Breast epithelium (tissue), 4 donors: ENCODE measurements around the gene DDIT3. TPM values are rescaled to one million over a fixed set of nuclear protein-coding genes. Genes with fewer than 3 reads are reported as not detected.

Experiments used
- DNase-seq, 2 donors: peaks; one replicate each; pipeline ENCODE4 v3.0.0-alpha.2; 2019; ENCODE audit warnings: low spot score in 2 of 2
- H3K27ac ChIP-seq, 2 donors: fragments of 200-600 bp; sonication (generic) in 1 of 2; one replicate each; pipeline ENCODE4 v1.5.1; 2016 to 2019; ENCODE audit warnings: mild to moderate bottlenecking in 1 of 2
- H3K27me3 ChIP-seq, 2 donors: fragments of 200-600 bp; sonication (generic) in 1 of 2; one replicate each; pipeline versions ENCODE4 v1.5.1 to v1.6.0; 2017 to 2019; ENCODE audit warnings: control low read depth in 1 of 2, mild to moderate bottlenecking in 1 of 2
- H3K36me3 ChIP-seq: fragments of 200-600 bp; one replicate; pipeline ENCODE4 v1.5.1; 2019
- H3K4me1 ChIP-seq, 2 donors: fragments of 200-600 bp; sonication (generic); one replicate each; pipeline ENCODE4 v1.5.1; 2016 to 2019; ENCODE audit warnings: control low read depth in 1 of 2
- H3K4me3 ChIP-seq, 3 donors: fragments of 200-600 bp; sonication (generic); 1 replicate in 2 of 3; 2 replicates in 1 of 3; pipeline ENCODE4 v1.5.1; 2016 to 2019; ENCODE audit warnings: mild to moderate bottlenecking in 3 of 3, moderate library complexity in 2 of 3
- H3K9me3 ChIP-seq, 2 donors: fragments of 200-600 bp; sonication (generic) in 1 of 2; one replicate each; pipeline ENCODE4 v1.5.1; 2016 to 2019; ENCODE audit warnings: control low read depth in 1 of 2
- POLR2A ChIP-seq: fragments of 450-650 bp; IDR thresholded peaks from one replicate; pipeline ENCODE4 v1.6.1; 2016; ENCODE audit warnings: antibody characterized with exemption, mild to moderate bottlenecking, moderate library complexity
- POLR2AphosphoS5 ChIP-seq, 3 donors: sonication (generic); formaldehyde crosslinking; IDR thresholded peaks; one replicate each; pipeline ENCODE4 v1.6.1; 2017; ENCODE audit warnings: antibody characterized with exemption in 3 of 3
- intact Hi-C: fragments of 100-400 bp; cut with DNase I; formaldehyde crosslinking; loops from one replicate; pipeline ENCODE4 v1.15.1; 2023; ENCODE audit warnings: low total_unique reads
- total RNA-seq, 3 donors: library from RNA; depleted of rRNA; stranded (reverse); fragments of >200 nt; gene quantifications; one replicate each; pipeline ENCODE4 v1.1.0, GENCODE V29; 2016
- TF ChIP-seq, protein P1 (sequence below), 3 donors: fragments of 450-650 bp; IDR thresholded peaks; one replicate each; pipeline ENCODE4 v1.5.1; 2016 to 2017; ENCODE audit warnings: antibody characterized with exemption in 3 of 3, mild to moderate bottlenecking in 3 of 3, moderate library complexity in 3 of 3

DDIT3 gene
- total RNA-seq, 3 donors from 2014 or later: 39.0 to 58.4 (median 51.2) TPM

DNA sequence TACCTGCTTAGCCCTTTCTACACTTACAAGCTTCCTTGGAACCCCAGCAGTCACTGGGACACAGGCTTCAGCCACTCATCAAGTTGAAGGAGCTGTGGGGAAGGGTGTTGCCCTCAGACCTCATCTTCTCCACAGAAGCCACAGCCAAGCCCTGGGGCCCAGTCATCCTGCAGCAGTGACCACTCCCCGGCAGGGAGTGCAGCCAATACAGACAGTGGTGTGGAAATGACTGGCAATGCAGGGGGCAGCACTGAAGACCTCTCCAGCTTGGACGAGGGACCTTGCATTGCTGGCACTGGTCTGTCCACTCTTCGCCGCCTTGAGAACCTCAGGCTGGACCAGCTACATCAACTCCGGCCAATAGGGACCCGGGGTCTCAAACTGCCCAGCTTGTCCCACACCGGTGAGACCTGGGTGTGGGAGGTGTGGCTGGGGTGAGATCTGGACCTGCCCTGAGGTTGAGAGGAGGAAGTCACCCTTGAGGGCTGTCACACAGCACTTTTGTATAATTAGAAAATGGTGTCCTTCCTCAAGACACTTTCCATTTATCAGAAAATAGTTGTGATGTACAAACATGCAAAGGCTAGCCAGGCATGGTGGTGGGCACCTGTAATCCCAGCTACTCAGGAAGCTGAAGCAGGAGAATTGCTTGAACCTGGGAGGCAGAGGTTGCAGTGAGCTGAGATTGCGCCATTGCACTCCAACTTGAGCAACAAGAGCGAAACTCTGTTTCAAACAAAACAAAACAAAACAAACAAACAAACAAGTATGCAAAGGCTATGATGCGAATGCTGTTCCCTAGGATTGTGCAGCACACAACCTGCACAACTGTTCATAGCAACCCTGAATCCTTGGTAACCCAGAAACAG is 50.8 kb downstream of the DDIT3 start:
- intact Hi-C loops: no loop called here
- no peak for TF ChIP-seq POLR2A
- TF ChIP-seq POLR2AphosphoS5 (IDR thresholded peaks at IDR 0.05): no peak
- TF ChIP-seq, protein P1, sequence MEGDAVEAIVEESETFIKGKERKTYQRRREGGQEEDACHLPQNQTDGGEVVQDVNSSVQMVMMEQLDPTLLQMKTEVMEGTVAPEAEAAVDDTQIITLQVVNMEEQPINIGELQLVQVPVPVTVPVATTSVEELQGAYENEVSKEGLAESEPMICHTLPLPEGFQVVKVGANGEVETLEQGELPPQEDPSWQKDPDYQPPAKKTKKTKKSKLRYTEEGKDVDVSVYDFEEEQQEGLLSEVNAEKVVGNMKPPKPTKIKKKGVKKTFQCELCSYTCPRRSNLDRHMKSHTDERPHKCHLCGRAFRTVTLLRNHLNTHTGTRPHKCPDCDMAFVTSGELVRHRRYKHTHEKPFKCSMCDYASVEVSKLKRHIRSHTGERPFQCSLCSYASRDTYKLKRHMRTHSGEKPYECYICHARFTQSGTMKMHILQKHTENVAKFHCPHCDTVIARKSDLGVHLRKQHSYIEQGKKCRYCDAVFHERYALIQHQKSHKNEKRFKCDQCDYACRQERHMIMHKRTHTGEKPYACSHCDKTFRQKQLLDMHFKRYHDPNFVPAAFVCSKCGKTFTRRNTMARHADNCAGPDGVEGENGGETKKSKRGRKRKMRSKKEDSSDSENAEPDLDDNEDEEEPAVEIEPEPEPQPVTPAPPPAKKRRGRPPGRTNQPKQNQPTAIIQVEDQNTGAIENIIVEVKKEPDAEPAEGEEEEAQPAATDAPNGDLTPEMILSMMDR (IDR thresholded peaks at IDR 0.05): no peak
- H3K27ac ChIP-seq: no peak overlapping the region

GRCh38 chr12:57467915-57468314 is 52.4 kb downstream of the DDIT3 start:
- Histone ChIP-seq H3K9me3 (no peaks in the 10 kb centered on the region), H3K36me3 (no peaks in the 10 kb centered on the region), H3K4me1 (no peaks in the 10 kb centered on the region), H3K27ac (no peak overlapping the region), H3K27me3 (no peaks in the 10 kb centered on the region), H3K4me3 (no peak overlapping the region)
- TF ChIP-seq POLR2AphosphoS5 (IDR thresholded peaks at IDR 0.05) (no peak), POLR2A (no peak)
- TF ChIP-seq, protein P1 (IDR thresholded peaks at IDR 0.05): no peak
- intact Hi-C loops: no loop called here
- DNase-seq: no peak

More for the DNA sequence above, 50.8 kb downstream of the DDIT3 start:
- H3K27me3 ChIP-seq: peaks cover 0 to 4% of the 10 kb centered on the region in 2 donors
- no peak for DNase-seq
- H3K9me3 ChIP-seq: no peaks in the 10 kb centered on the region
- H3K4me1 ChIP-seq: no peaks in the 10 kb centered on the region
- H3K4me3 ChIP-seq: no peak overlapping the region
- H3K36me3 ChIP-seq: no peaks in the 10 kb centered on the region

- Histone ChIP-seq H3K27me3 (no peaks in the 10 kb centered on the region), H3K27ac (no peak overlapping the region)
- TF ChIP-seq, protein P1 (IDR thresholded peaks at IDR 0.05): no peak
- TF ChIP-seq POLR2A: no peak
Observed at GRCh38 chr12:57467212-57467874, 53.0 kb downstream of the DDIT3 start.

More at GRCh38 chr12:57467212-57467874, 53.0 kb downstream of the DDIT3 start:
- Histone ChIP-seq H3K4me1 (no peaks in the 10 kb centered on the region), H3K4me3 (no peak overlapping the region), H3K36me3 (no peaks in the 10 kb centered on the region), H3K9me3 (no peaks in the 10 kb centered on the region)
- no peak for DNase-seq
- intact Hi-C loops: no loop called here

Other genes with a start within 250 kb of the DDIT3 start
- gene R3HDM2, start 89.5 kb downstream of the DDIT3 start, total RNA-seq: 10 to 100 TPM; 31.6 to 43.0 (median 35.7) TPM
- gene INHBC, start 85.7 kb downstream of the DDIT3 start, total RNA-seq: not detected
- gene INHBE, start 65.2 kb downstream of the DDIT3 start, total RNA-seq: not detected
- gene GLI1, start 60.7 kb downstream of the DDIT3 start, total RNA-seq: 1 to 10 TPM in 2 of 3 donors, under 1 TPM in 1; 0.66 to 2.1 (median 1.2) TPM
- 10 to 100 TPM; 10.8 to 16.6 (median 11.1) TPM for gene ARHGAP9, start 40.6 kb downstream of the DDIT3 start, total RNA-seq
- gene MARS1, start 32.4 kb downstream of the DDIT3 start, total RNA-seq: 10 to 100 TPM; 39.2 to 65.9 (median 60.2) TPM
- 10 to 100 TPM; 12.6 to 26.1 (median 19.7) TPM for gene MBD6, start 2.3 kb upstream of the DDIT3 start, total RNA-seq
- gene DCTN2, start 26.7 kb upstream of the DDIT3 start, total RNA-seq: 100 to 1,000 TPM; 108 to 138 (median 131) TPM
- 1 to 10 TPM in 1 of 3 donors, under 1 TPM in 1, not detected in 1; 0.98 to 1.2 TPM for gene KIF5A, start 29.5 kb upstream of the DDIT3 start, total RNA-seq
- gene PIP4K2C, start 70.7 kb upstream of the DDIT3 start, total RNA-seq: 10 to 100 TPM; 13.8 to 26.9 (median 24.6) TPM
- gene DTX3, start 84.3 kb upstream of the DDIT3 start, total RNA-seq: 10 to 100 TPM in 2 of 3 donors, 1 to 10 TPM in 1; 3.0 to 35.1 (median 25.9) TPM
- gene ARHGEF25, start 90.9 kb upstream of the DDIT3 start, total RNA-seq: 10 to 100 TPM in 2 of 3 donors, 1 to 10 TPM in 1; 8.3 to 28.2 (median 19.2) TPM
- gene B4GALNT1, start 112.7 kb upstream of the DDIT3 start, total RNA-seq: 1 to 10 TPM; 1.1 to 2.6 (median 1.2) TPM
- gene OS9, start 173.6 kb upstream of the DDIT3 start, total RNA-seq: 100 to 1,000 TPM; 184 to 431 (median 213) TPM
- 1 to 10 TPM; 1.2 to 1.8 (median 1.6) TPM for gene AGAP2, start 218.2 kb upstream of the DDIT3 start, total RNA-seq
- gene TSPAN31, start 224.5 kb upstream of the DDIT3 start, total RNA-seq: 100 to 1,000 TPM in 1 of 3 donors, 10 to 100 TPM in 2; 55.5 to 107 (median 73.1) TPM
- gene CDK4, start 231.8 kb upstream of the DDIT3 start, total RNA-seq: 100 to 1,000 TPM; 105 to 136 (median 109) TPM
- 1 to 10 TPM; 6.9 to 9.8 (median 7.5) TPM for gene MARCHF9, start 234.6 kb upstream of the DDIT3 start, total RNA-seq
- 1 to 10 TPM in 1 of 3 donors, under 1 TPM in 2; 0.33 to 2.2 (median 0.48) TPM for gene CYP27B1, start 246.6 kb upstream of the DDIT3 start, total RNA-seq